DOHH2 (cell line): Measurements from ENCODE around the gene ATG4A.

ENCODE experiments used
- EZH2phosphoT487 ChIP-seq: fragments of 200-600 bp; sonication (generic); IDR thresholded peaks from 2 replicates; pipeline ENCODE4 v1.6.1; 2017; ENCODE audit warnings: borderline replicate concordance, mild to moderate bottlenecking, antibody characterized with exemption, low read length, moderate library complexity, mixed read lengths
- TF ChIP-seq, protein P1 (sequence below): fragments of 200-600 bp; sonication (generic); IDR thresholded peaks from one replicate; pipeline ENCODE4 v1.5.1; 2014; ENCODE audit warnings: antibody characterized with exemption, mild to moderate bottlenecking, low read depth, low read length; ENCODE audit not compliant: poor library complexity, severe bottlenecking

DNA sequence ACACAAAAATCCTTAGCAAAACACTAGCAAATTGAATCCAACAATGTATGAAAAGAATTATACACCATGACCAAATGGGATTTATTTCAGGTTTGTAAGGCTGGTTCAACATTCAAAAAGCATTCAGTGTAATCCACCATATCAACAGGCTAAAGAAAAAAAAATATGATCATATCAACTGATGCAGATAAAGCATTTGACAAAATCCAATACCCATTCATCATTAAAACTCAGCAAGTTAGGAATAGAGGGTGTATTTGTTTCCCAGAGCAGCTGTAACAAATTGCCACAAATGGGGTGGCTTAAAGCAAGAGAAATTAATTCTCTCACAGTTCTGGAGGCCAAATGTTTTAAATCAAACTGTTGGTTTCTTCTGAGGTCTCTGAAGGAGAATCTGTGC, 36.0 kb upstream of the ATG4A start:
- TF ChIP-seq, protein P1, sequence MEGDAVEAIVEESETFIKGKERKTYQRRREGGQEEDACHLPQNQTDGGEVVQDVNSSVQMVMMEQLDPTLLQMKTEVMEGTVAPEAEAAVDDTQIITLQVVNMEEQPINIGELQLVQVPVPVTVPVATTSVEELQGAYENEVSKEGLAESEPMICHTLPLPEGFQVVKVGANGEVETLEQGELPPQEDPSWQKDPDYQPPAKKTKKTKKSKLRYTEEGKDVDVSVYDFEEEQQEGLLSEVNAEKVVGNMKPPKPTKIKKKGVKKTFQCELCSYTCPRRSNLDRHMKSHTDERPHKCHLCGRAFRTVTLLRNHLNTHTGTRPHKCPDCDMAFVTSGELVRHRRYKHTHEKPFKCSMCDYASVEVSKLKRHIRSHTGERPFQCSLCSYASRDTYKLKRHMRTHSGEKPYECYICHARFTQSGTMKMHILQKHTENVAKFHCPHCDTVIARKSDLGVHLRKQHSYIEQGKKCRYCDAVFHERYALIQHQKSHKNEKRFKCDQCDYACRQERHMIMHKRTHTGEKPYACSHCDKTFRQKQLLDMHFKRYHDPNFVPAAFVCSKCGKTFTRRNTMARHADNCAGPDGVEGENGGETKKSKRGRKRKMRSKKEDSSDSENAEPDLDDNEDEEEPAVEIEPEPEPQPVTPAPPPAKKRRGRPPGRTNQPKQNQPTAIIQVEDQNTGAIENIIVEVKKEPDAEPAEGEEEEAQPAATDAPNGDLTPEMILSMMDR: no peak
- no peak for TF ChIP-seq EZH2phosphoT487
